Measurements from ENCODE around the gene MAPK11.

The MAPK11 gene

GRCh38 chr22:50246242-50247175, 23.7 kb downstream of the MAPK11 start:
- DNase-seq, result no peak

- DNase-seq, result peak; percentile 79
Observed at GRCh38 chr22:50245214-50246072, 24.7 kb downstream of the MAPK11 start.

- DNase-seq, result peak; percentile 92
Observed at GRCh38 chr22:50244420-50245213, 25.6 kb downstream of the MAPK11 start, which contains the start of gene TUBGCP6. Gene TUBGCP6 (minus strand): TSS chr22:50245023. CDS start chr22:50244459, 564 bp downstream.

- DNase-seq, result no peak
Observed at GRCh38 chr22:50243685-50244419, 26.3 kb downstream of the MAPK11 start.

- DNase-seq, result no peak
Observed at GRCh38 chr22:50242406-50242949, 27.7 kb downstream of the MAPK11 start.

- no peak for DNase-seq
Observed at GRCh38 chr22:50238755-50239154, 31.4 kb downstream of the MAPK11 start.

GRCh38 chr22:50236731-50237409, 33.3 kb downstream of the MAPK11 start:
- DNase-seq, result no peak

- no peak for DNase-seq
Observed at GRCh38 chr22:50233223-50233622, 37.0 kb downstream of the MAPK11 start.

- DNase-seq, result no peak
Observed at GRCh38 chr22:50232481-50233151, 37.6 kb downstream of the MAPK11 start.

GRCh38 chr22:50229370-50229769, 40.8 kb downstream of the MAPK11 start:
- DNase-seq, result no peak

- no peak for DNase-seq
Observed at GRCh38 chr22:50228366-50228765, 41.8 kb downstream of the MAPK11 start.

- no peak for DNase-seq
Observed at GRCh38 chr22:50227579-50228215, 42.5 kb downstream of the MAPK11 start.

GRCh38 chr22:50226875-50227165, 43.4 kb downstream of the MAPK11 start:
- no peak for DNase-seq

- no peak for DNase-seq
Observed at GRCh38 chr22:50226063-50226874, 43.9 kb downstream of the MAPK11 start.

- no peak for DNase-seq
Observed at GRCh38 chr22:50225200-50225969, 44.8 kb downstream of the MAPK11 start.

GRCh38 chr22:50224071-50224470, 46.1 kb downstream of the MAPK11 start:
- DNase-seq, result no peak

GRCh38 chr22:50222508-50222907, 47.7 kb downstream of the MAPK11 start:
- DNase-seq, result no peak
